HG03095 (cell line): ENCODE measurements around the gene ANKRD2.

Experiments
- ATAC-seq: cut with Tn5 transposase; IDR thresholded peaks from one replicate; pipeline ENCODE4 v1.9.1; 2021; ENCODE audit warnings: moderate library complexity; ENCODE audit not compliant: unreplicated experiment

Gene ANKRD2

DNA sequence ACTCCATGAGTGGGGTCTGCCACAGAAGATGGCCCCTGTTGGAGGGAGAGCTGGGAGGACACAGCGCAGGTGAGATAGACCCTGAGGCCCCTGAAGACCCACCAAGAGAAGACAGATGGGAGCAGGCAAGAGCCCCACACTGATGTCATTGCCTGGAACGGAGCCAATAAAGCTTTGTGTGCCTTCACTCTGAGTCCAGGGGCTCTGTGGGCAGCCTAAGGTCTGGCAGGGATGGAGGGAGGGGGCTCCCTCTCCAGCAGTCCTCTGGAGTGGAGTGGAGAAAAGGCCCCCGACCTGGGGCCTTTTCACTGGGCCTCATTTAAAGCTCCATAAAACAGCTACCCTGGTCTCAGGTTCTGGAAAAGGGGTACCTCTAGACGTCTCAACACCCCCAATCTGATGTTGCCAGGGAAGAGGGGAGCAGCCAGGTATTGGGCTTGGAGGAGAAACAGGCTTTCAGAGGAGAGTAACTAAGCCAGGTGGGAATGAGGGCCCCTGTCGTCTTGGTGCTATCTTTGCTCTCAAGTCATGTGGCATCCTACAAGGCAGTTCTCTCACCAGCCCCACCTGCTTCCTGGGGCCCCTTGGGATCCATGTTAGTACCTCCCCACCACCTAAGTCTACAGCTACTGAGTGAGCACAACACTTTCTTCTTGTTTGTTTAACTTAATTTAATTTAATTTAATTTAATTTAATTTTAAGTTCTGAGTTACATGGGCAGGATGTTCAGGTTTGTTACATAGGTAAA is 18.3 kb downstream of the ANKRD2 start:
- no peak for ATAC-seq

DNA sequence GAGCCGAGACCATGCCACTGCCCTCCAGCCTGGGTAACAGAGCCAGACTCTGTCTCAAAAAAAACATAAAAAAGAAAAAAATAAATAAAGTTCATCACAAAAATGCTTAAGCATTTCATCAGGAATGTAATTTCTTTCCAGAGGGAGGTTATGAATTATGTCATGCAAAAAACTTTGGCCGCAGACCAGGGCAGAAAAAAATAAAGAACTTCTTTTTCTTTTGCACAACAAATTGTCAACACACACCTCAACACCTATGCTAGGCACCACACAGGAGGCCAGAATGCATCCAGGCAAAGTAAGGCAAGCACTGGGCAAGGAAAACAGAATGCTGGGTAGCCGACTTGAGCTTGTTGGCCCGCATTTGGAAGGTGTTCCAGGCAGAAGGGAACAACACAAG is 20.8 kb downstream of the ANKRD2 start:
- ATAC-seq = no peak

DNA sequence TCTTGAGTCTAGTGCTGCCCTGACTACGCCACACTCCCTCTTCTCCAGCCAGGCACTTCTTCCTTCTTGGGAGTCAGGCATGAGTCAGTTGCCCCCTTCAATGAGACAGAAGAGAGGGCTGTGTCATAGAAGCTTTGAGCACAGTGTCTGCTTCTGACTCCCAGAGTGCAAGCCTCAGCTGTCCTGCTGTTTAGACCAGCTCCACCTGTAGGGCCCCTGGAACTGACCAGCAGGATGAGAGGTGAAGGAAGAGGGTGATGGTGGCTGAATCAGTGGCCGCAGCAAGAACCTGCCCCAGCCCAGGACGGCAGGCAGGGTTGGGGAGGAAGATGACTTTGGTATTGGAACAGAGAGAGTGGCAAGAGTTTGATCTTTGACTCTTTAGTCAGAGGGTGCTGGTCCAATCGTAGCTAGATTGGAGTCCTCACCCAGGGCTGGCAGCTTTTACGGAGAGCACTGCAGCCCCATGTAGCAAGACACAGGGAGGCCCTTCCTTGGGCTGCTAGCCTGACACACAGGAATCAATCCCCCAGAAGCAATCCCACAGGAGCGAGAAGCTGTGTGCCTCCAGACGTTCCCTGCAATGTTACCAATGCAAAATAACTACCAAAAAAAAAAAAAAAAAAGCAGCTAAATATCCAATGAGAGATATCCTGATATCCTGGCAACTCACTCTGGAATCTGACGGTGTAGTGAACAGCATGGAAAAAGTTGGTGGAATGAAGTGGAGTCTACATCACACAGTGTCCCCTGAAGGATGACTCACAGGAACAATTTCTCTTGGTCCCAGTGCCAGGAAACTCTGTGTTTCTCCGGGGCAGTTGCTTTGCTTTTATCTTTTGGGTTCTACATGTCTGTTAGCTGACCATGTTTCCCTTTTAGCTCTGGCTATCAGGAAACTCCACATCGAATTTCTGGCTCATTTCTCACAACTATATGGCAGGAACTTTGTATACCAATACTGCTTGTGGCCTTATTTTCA is 23.8 kb downstream of the ANKRD2 start:
- ATAC-seq = no peak

DNA sequence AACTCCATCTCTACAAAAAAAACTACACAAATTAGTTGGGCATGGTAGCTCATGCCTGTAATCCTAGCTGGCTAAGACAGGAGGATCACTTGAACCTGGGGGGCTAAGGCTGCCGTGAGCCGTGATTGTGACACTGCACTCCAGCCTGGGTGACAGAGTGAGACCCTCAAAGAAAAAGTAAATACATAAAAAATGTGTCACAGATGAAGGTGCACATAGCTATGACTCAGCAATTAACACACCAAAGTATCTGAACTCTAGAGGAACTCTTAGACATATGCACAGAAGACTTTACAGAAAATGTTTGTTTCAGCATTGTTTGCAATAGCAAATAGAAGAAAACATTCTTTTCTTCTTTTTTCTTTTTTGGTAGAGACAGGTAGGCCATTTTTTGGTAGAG is 25.2 kb downstream of the ANKRD2 start:
- ATAC-seq = no peak

DNA sequence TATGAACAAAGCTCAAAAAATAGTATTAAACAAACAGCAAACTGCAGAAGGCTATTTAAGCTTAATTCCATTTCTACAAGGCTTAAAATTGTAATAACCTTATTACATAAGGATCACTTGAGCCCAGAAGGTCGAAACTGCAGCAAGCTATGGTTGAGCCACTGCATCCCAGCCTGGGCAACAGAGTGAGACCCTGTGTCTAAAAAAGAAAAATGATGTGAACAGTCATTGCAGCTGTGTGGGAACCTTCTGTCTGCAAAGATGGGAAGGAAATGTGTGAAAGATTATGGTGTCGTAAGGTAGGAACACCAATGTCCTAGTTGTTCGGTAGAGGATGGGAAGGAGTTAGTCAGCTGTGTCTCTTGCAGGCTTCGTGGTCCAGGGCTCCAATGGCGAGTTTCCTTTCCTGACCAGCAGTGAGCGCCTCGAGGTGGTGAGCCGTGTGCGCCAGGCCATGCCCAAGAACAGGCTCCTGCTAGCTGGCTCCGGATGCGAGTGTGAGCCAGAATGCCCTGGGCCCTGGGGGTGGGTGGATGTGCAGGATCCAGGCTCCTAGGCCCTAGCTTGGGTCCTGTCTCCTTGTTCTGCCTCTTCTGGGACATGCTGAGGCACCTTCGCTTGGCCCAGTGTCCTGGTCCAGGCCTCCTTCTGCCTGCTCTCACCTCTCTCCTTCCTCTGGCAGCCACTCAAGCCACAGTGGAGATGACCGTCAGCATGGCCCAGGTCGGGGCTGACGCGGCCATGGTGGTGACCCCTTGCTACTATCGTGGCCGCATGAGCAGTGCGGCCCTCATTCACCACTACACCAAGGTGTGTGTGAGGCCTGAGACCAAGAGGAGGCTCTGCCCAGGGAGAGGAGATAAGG is 26.1 kb downstream of the ANKRD2 start:
- ATAC-seq = no peak

DNA sequence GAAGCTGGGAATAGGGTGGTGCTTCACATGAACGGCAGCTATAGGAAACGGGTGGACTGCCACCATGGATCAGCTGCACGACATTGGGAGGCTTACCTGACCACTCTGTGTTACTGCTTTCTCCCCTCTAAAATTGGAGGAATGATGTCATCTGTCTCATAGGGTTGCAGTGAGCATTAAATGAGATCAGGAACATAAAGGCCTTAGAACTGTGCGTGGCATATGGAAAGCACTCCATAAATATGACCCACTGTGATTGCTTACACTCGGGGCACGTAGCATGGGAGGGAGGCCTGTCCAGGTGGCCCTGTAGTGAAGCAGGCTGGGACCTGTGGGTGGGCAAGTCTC is 26.7 kb downstream of the ANKRD2 start:
- no peak for ATAC-seq

DNA sequence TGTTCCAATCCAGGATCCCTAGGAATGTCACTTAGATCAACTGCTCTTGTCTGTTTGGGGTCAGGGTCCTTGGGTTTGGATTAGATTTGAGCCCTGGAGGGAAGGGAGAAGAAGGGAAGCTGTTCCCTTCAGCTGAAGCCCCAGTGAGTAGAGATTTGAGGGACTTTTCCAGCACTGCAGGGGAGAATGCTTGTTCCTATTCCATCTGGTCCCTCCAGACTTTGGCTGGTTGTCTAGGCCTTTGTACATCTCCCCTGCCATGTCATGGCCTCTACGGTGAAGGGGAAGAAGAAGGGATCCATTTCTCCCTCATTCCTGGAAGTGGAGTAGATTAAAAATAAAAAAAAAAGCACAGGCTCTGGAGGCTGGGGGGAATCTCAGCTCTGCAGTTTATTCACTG is 28.0 kb downstream of the ANKRD2 start:
- no peak for ATAC-seq

DNA sequence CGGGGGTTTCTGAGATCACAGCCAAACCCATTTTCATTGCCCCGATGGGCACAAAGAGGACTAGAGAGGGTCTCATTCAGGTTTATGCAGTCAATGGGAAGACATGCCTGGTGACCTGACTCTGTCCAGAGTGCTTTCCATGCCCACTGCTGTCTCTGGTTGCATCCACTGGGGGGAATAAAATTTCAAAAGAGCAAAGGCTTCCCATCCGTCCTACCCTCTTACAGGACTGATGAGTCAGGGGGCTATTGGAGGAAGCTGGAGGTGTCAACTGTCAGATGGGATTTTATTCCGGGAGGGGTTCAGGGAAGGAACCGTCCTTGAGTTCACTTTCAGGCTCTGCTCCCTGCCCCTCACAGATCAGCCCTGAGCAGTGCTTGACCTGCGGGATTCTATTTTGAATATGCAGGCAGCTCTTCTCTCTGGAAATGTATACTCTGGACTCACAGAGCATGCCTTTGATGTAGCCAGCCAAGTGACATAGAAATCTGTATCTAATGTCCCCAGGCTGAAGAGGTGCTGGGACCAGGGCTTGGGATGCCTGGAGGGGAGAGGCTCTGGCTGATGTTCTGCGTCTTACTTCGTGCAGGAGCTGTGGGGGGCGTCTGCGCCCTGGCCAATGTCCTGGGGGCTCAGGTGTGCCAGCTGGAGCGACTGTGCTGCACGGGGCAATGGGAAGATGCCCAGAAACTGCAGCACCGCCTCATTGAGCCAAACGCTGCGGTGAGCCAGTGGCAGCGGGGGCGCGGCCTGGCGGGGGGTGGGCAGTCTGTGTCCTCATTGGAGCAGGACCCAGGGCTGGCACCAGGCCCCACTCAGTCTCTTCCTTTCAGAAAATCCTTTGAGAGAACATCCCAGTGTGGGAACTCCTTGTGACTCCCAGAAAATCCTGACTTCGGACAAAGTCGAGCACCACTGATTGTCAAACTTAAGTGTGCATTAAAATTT is 29.0 kb downstream of the ANKRD2 start:
- no peak for ATAC-seq

DNA sequence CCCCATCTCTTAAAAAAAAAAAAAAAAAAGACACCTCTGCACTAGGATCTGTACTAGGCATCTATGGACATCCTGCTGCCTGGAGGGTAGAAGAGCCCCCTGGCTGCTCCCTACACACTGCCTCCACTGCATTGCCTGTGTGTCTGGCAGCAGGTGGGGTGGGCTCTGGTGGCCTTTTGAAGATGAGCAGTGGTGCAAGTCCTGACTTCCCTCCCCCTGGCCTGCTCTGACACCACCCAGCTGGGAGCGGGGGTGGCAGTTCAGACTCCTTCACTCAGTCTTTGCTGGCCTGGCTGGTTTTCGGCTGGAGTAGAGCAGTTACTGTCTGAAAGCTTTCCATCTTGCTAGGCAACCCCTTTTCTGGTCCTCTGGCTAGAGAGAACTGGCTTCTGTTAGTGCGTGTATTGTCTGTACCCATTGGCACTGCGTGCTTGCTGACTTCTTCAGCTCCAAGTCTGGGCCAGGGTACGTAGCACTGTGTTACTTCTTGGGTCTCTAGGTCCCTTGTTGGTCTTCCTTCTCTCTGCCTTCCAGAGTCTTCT is 34.6 kb downstream of the ANKRD2 start:
- ATAC-seq = no peak

DNA sequence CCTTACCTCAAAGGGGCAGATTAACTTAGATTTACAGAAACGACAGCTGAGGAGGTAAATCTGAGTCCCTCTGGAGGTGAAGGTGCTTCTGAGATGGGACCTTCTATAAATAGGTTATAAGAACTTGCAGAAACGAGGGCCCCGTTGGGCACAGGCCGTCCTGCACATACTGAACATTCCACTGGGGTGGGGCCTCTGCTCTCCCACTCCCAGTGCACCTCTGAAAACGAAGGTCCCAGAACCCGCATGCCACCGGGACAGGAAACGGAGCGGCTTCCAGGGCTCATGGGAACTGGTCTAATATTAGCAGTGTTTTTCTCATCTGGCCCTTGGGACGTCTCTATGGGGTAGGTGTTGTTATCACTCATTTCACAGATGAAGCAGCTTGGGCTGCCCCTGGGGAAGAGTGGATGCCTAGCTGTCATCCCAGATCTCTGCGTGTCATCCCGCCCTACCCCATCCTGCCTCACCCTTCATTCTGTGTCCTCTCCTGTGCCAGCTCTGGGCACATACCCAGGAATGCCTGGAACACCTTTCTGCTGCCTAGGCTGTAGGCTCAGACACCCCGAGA is 36.5 kb downstream of the ANKRD2 start:
- no peak for ATAC-seq

DNA sequence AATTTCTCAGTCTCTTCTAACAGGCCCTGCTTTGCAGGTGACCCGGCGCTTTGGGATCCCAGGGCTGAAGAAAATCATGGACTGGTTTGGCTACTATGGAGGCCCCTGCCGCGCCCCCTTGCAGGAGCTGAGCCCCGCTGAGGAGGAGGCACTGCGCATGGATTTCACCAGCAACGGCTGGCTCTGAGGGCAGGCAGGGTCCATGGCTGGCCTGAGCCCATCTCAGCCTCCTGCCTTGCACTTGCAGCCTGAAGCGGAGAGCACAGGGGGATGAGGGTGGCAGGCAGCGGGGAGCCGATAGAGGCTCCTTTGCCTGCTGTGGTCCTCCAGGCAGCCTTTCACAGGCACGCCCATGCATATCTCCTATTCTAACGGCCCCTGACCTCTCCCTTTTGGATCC is 38.9 kb downstream of the ANKRD2 start:
- ATAC-seq = no peak

DNA sequence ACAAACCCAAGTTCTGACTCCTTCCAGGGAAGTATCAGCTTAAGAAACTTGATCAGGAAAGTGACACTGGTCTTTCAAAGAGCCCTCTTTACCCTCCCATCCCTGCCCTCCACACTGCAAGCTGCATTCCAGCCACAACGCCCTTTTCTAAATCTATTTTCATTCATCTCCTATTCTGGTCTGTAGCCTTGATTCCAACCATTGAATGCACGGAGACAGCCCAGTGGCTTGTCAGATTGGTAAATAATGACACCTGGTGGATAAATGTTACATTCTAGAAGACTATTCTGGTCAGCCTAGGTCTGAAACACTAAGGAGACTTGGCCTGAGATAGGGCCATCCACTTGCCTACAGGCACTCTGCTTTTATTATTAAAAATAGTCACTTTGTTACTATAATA is 39.8 kb downstream of the ANKRD2 start:
- no peak for ATAC-seq

DNA sequence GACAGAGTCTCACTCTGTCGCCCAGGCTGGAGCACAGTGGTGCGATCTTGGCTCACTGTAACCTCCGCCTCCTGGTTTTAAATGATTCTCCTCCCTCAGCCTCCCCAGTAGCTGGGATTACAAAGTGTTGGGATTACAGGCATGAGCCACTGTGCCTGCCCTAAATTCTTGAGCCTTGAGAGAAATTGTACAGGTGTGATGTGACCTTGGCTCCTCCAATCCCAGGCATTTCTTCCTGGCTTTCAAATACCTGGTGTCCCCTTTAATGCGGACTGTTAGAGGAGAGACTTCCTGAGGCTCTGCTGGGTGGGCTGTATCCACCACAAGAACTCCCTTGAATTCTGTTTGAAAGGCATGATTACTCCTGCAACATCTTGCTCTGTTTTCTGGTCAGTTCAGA is 45.7 kb downstream of the ANKRD2 start:
- no peak for ATAC-seq

DNA sequence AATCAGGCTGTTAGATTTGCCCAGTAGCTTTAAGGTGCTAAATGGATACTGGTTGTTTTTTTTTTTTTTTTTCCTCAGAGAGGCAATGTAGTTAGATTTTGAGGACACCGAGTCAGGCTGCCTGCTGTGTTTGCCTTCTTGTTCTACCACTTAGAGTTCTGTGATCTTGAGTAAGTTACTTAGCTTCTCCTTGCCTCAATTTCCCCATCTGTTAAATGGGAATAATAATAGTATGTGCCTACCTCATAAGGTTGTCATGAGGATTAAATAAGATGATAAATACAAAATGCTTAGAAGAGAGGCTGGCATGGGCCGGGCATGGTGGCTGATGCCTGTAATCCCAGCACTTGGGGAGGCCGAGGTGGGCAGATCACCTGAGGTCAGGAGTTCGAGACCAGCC is 46.2 kb downstream of the ANKRD2 start:
- no peak for ATAC-seq

DNA sequence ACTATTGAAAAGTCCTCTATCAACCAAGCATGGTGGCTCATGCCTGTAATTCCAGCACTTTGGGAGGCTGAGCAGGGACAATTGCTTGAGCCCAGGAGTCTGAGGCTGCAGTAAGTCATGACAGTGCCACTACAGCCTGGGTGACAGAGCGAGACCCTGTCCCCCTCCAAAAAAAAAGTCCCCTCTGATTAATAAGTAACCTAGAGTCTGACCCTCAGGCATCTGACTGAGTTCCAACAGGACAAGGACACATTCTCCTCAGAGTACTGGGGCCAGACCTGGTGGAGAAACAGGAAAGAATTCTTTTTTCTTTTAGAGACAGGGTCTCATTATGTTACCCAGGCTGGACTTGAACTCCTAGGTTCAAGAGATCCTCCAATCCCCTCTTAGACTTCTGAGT is 50.7 kb downstream of the ANKRD2 start:
- ATAC-seq = no peak

DNA sequence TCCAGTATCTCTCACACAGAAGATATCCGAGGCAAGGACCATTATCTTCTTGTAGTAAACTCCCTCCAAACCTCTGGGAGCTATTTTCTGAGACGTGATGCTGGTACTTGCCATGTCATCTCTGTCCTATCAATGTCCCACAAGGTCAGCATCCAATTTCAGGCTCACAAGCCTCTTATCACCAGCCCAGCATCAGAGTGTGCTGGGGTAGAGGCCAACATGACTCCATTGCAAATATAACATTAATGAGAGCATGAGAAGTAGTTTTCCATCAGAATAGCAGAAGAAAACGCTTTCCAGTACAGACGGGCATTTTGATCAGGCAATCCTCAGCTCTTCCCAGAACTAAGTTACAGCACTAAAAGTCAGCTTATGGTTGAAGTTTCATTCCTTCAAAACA is 55.2 kb downstream of the ANKRD2 start:
- no peak for ATAC-seq

DNA sequence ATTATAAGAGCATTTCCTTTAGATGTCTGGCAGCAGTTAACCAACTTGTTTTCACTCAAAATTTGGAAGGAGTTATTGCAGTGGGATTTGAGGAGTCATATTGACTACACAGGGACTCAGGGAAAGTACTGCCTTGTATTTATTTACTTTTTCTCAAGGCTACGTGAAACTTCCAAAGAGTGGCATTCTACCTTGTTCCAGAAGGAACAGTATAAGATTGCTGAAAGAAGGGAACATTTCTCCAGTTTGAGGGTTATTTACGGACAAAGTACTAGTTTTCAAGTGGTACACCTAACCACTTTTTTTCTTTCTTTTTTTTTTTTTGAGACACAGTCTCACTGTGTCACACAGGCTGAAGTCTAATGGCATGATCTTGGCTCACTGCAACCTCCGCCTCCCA is 55.6 kb downstream of the ANKRD2 start:
- ATAC-seq = no peak

DNA sequence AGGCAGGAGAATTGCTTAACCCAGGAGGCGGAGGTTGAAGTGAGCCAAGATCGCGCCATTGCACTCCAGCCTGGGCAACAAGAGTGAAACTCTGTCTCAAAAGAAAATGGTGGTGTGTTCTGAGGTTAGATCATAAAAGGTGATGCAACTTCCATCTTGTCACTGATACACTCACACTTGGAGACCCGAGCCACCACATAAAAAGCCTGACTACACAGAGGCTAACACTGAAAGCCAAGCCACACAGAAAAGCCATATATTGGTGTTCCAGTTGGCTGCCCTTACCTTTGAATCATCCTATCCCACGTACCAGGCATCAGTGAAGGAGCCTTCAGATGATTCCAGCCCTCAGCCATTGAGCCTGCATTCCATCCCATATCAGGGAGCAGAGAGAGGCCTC is 56.7 kb downstream of the ANKRD2 start:
- no peak for ATAC-seq

DNA sequence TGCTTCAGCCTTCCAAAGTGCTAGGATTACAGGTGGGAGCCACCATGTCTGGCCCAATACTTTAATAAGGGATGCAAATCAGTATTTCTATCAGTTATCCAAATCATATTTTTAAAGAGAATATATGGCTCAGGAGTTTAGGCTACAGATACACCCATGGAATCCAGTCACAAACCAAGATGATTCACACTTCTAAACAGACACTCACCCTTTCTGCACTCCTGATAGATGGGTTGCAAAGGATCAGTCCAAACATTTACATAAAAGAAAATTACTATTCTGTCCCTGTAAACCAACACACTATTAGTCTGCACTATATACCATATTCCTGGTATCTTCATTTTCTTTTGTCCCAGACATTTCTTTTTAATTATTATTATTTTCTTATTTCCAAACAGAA is 58.5 kb downstream of the ANKRD2 start:
- ATAC-seq = no peak
